Natural killer cell (primary cell): ENCODE measurements around the gene SIRT2. TPM values are rescaled to one million over a fixed set of nuclear protein-coding genes. Genes with fewer than 3 reads are reported as not detected.
A peak's percentile ranks its signal among the peaks of the same experiment; 100 is the strongest.

Experiments
- ATAC-seq, 3 donors: fragments of 150-1000 bp in 2 of 3; fragments of 200-7000 bp in 1 of 3; cut with Tn5 transposase; 1 replicate in 1 of 3; 2 replicates in 2 of 3; pipeline ENCODE4 v1.10.0; 2021; ENCODE audit warnings: mild to moderate bottlenecking in 2 of 3, moderate library complexity in 2 of 3
- DNase-seq, 2 donors: peaks; one replicate each; pipeline versions ENCODE4 v3.0.0 to v3.0.0-alpha.2; 2013 to 2021; ENCODE audit warnings: mixed read lengths in 1 of 2
- H3K27ac ChIP-seq: one replicate; pipeline ENCODE4 v1.5.1; 2013; ENCODE audit warnings: mild to moderate bottlenecking, low read length
- H3K27me3 ChIP-seq: one replicate; pipeline ENCODE4 v1.6.1; 2013; ENCODE audit warnings: low read length; ENCODE audit not compliant: control insufficient read depth, insufficient read depth
- H3K36me3 ChIP-seq: one replicate; pipeline ENCODE4 v1.6.1; 2013; ENCODE audit warnings: low read length; ENCODE audit not compliant: control insufficient read depth, insufficient read depth
- H3K4me1 ChIP-seq: one replicate; pipeline ENCODE4 v1.6.1; 2013; ENCODE audit warnings: low read length; ENCODE audit not compliant: control insufficient read depth, insufficient read depth
- H3K4me3 ChIP-seq: one replicate; pipeline ENCODE4 v1.5.1; 2013; ENCODE audit warnings: low read length
- H3K9me3 ChIP-seq: one replicate; pipeline ENCODE4 v1.6.1; 2013; ENCODE audit warnings: low read length; ENCODE audit not compliant: control insufficient read depth, insufficient read depth
- H3K27ac Mint-ChIP-seq, 2 donors: one replicate each; pipeline ENCODE4 v1.8.0; 2022; ENCODE audit warnings: mild to moderate bottlenecking in 2 of 2, mixed read lengths in 2 of 2, moderate library complexity in 1 of 2
- H3K27me3 Mint-ChIP-seq, 2 donors: one replicate each; pipeline ENCODE4 v1.8.0; 2022; ENCODE audit warnings: low read depth in 2 of 2, mixed read lengths in 2 of 2
- H3K36me3 Mint-ChIP-seq: one replicate; pipeline ENCODE4 v1.8.0; 2022; ENCODE audit warnings: mixed read lengths
- H3K4me1 Mint-ChIP-seq, 2 donors: one replicate each; pipeline ENCODE4 v1.8.0; 2022; ENCODE audit warnings: mixed read lengths in 2 of 2
- H3K4me3 Mint-ChIP-seq: one replicate; pipeline ENCODE4 v1.8.0; 2022; ENCODE audit warnings: mild to moderate bottlenecking, moderate library complexity, mixed read lengths
- H3K9me3 Mint-ChIP-seq, 2 donors: one replicate each; pipeline ENCODE4 v1.8.0; 2022; ENCODE audit warnings: mixed read lengths in 2 of 2
- WGBS: methylation state at CpG from one replicate; pipeline ENCODE4 v1.1.7; 2013; ENCODE audit warnings: missing lambda C conversion rate; ENCODE audit not compliant: insufficient coverage; 5-methylcytosine and 5-hydroxymethylcytosine counted together
- intact Hi-C: fragments of 100-400 bp; cut with micrococcal nuclease; formaldehyde crosslinking; loops from one replicate; pipeline ENCODE4 v1.14.2; 2022
- total RNA-seq, 4 donors: library from RNA; stranded (reverse); fragments of 120-200 nt in 1 of 4; gene quantifications; one replicate each; pipeline versions ENCODE4 v1.2.3 to v1.2.4, GENCODE V29; 2013 to 2022
- TF ChIP-seq, protein P1 (sequence below): fragments of 200-600 bp; IDR thresholded peaks from one replicate; pipeline ENCODE4 v1.8.0; 2022; ENCODE audit warnings: antibody characterized with exemption

Gene SIRT2
- total RNA-seq, 3 donors from 2014 or later (not counting 1 experiment from before 2014, with no cell fraction given), result 171 to 283 (median 208) TPM

DNA sequence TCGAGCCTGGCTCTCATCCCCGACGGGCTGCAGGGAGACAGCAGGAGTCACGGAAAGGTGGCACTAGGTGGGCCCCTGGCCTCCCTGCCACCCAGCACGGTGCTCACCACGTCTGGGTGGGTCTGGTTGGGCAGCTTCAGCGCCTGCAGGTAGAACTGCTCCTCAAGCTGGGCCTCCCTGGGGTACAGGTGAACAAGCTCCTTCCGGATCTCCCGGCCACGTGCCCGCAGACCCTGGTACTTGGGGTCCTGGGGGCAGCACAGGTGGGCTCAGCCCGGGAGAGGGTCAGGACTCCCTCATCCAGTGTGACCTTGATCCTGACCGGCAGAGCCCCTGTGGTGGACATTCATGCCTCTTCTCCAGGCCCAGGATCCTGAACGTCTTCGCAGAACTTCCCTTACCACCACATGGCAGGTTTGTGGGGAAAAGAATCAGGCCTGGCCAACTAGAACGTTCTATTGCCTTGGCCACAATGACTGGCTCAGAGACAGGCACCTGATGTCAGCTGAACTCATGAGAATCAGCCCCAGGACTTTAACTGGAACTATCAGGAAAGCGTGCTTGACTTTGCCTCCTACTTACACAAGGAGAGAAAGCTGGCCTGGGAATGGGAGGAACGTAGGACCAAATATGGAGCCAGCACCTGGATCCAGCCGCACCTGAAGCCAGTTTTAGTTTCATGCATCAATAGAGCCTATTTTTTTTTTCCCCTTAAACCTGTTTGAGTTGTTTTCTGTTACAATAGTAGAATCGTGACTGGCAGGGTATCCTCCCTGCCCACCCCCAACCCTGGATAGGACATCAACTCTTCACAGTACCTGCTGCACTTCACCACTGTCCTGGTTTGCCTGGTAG, 22.2 kb upstream of the SIRT2 start:
- H3K36me3 ChIP-seq, result peaks cover 6% of the 10 kb centered on the region
- Mint-ChIP-seq H3K9me3 (no peaks in the 10 kb centered on the region), H3K27me3 (no peaks in the 10 kb centered on the region), H3K27ac (peak overlapping the region in 1 of 2 donors; percentile 61), H3K4me3 (no peak overlapping the region), H3K4me1 (peaks cover 7 to 23% of the 10 kb centered on the region in 2 donors), H3K36me3 (no peaks in the 10 kb centered on the region)
- DNase-seq, result no peak
- H3K27me3 ChIP-seq, result no peaks in the 10 kb centered on the region
- ATAC-seq, result no peak
- no peak overlapping the region for H3K27ac ChIP-seq
- intact Hi-C loops, result no loop called here
- TF ChIP-seq, protein P1, sequence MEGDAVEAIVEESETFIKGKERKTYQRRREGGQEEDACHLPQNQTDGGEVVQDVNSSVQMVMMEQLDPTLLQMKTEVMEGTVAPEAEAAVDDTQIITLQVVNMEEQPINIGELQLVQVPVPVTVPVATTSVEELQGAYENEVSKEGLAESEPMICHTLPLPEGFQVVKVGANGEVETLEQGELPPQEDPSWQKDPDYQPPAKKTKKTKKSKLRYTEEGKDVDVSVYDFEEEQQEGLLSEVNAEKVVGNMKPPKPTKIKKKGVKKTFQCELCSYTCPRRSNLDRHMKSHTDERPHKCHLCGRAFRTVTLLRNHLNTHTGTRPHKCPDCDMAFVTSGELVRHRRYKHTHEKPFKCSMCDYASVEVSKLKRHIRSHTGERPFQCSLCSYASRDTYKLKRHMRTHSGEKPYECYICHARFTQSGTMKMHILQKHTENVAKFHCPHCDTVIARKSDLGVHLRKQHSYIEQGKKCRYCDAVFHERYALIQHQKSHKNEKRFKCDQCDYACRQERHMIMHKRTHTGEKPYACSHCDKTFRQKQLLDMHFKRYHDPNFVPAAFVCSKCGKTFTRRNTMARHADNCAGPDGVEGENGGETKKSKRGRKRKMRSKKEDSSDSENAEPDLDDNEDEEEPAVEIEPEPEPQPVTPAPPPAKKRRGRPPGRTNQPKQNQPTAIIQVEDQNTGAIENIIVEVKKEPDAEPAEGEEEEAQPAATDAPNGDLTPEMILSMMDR, result no peak
- peaks cover 34% of the 10 kb centered on the region for H3K4me1 ChIP-seq
- H3K4me3 ChIP-seq, result no peak overlapping the region
- WGBS, result 93% methylated on average over 18 of the region's 20 CpGs
- H3K9me3 ChIP-seq, result no peaks in the 10 kb centered on the region

DNA sequence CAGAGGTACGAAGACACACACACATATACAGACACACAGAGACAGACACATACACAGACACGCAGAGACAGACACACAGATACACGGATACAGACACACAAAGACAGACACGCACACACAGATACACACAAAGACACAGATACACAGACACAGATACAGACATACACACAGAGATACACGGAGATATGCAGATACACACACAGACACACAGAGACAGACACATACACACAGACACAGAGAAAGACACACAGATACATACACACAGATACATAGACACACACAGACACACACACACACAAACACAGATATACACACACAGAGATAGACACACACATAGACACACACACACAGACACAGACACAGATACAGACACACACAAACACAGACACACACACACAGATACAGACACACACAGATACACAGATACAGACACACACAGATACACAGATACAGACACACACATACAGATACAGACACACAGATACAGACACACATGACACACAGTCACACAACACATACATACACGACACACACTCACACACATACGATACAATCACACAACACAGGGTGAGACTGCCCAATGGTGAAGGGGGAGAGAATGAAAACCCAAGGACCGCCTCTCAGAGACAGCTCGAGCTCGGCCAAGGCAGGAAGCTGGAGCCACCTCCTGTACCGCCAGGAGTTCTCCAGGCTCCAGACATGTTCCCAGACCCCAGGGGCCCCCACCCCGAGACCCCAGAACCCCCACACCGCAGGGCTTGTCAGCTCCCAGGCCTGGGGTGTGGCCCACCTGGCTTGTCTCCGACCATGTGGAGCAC, 21.4 kb upstream of the SIRT2 start:
- Histone ChIP-seq H3K4me1 (peaks cover 25% of the 10 kb centered on the region), H3K9me3 (no peaks in the 10 kb centered on the region), H3K27ac (no peak overlapping the region), H3K4me3 (no peak overlapping the region), H3K36me3 (peaks cover 6% of the 10 kb centered on the region), H3K27me3 (no peaks in the 10 kb centered on the region)
- Mint-ChIP-seq H3K36me3 (no peaks in the 10 kb centered on the region), H3K9me3 (no peaks in the 10 kb centered on the region), H3K4me3 (no peak overlapping the region), H3K27ac (no peak overlapping the region), H3K27me3 (no peaks in the 10 kb centered on the region), H3K4me1 (peaks cover 0 to 16% of the 10 kb centered on the region in 2 donors)
- intact Hi-C loops, result no loop called here
- WGBS, result 87% methylated on average over 12 of the region's 14 CpGs
- DNase-seq, result no peak
- ATAC-seq, result no peak
- TF ChIP-seq, protein P1, result no peak

DNA sequence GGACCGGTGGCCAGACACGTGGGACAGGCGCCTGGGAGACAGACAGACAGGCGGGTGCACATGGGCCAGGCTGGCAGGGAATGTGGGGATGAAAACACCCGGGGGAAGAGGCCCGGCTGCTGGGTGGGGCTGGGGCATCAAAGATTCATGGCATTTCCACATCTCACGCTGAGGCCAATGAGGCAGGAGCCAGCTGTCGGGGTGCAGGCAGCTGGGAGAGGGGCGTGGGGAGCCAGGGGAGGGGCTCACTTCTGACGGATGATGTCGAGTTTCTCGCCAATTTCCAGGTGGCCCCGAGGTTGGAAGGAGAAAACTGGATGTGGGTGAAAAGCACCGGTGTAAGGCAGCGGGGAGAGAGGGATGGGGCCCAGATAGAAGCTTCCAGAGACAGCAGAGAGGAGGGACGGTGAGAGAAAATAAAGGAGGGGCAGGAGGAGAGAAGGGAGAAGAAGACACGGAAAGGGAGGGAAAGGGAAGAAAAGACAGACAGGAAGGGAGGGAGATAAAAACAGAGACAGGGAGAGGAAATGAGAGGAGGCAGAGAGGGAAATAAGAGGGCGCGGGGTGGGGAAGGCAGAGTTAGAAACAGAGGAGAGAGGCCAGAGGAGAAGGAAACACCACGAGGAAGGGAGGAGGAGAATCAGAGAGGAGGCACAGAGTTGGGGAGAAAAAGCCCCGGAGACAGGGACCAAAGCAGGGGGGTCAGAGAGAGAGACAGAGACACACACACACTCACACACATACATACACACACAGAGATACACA, 20.6 kb upstream of the SIRT2 start:
- no peaks in the 10 kb centered on the region for H3K27me3 Mint-ChIP-seq
- H3K27ac Mint-ChIP-seq, result no peak overlapping the region
- H3K4me3 Mint-ChIP-seq, result no peak overlapping the region
- H3K27ac ChIP-seq, result no peak overlapping the region
- ATAC-seq (no peak), DNase-seq (no peak)
- H3K9me3 Mint-ChIP-seq, result no peaks in the 10 kb centered on the region
- H3K4me3 ChIP-seq, result no peak overlapping the region
- peaks cover 0 to 11% of the 10 kb centered on the region in 2 donors for H3K4me1 Mint-ChIP-seq
- 92% methylated on average over 20 of the region's 21 CpGs for WGBS
- H3K9me3 ChIP-seq, result no peaks in the 10 kb centered on the region
- TF ChIP-seq, protein P1, result no peak
- peaks cover 18% of the 10 kb centered on the region for H3K4me1 ChIP-seq
- intact Hi-C loops, result no loop called here
- H3K36me3 Mint-ChIP-seq, result no peaks in the 10 kb centered on the region
- peaks cover 3% of the 10 kb centered on the region for H3K36me3 ChIP-seq
- no peaks in the 10 kb centered on the region for H3K27me3 ChIP-seq
